Endothelial cell of umbilical vein (primary cell): ENCODE data around the gene LGI4. TPM values are rescaled to one million over a fixed set of nuclear protein-coding genes. Genes with fewer than 3 reads are reported as not detected.

Experiments
- BruUV-seq: library from RNA; stranded (reverse); fragments of 400-500 nt; replicated peaks from 2 replicates; lab custom pipeline; 2021; lab: Mats Ljungman, UMichigan
- CTCF ChIA-PET: fragments of 300-600, 350-600 bp; sonication (Branson Sonifier 250); formaldehyde crosslinking; loops from one replicate; lab custom pipeline; 2021; ENCODE audit warnings: antibody characterized with exemption, inconsistent platforms; lab: Charles Lee
- POLR2A ChIA-PET: fragments of 300-600, 350-600 bp; sonication (Branson Sonifier 250); formaldehyde crosslinking; loops from one replicate; lab custom pipeline; 2021; ENCODE audit warnings: antibody characterized with exemption, inconsistent platforms; lab: Charles Lee
- DNase-seq: peaks from one replicate; pipeline ENCODE4 v3.0.0-alpha.2; 2011; ENCODE audit warnings: low read depth, low spot score
- FAIRE-seq: peaks from 2 replicates; lab custom pipeline; 2011; peaks lifted over from hg19 to GRCh38; lab: Jason Lieb, UNC
- H2AFZ ChIP-seq: 2 replicates; pipeline ENCODE4 v1.6.0; 2012; ENCODE audit warnings: low read depth, low read length, control low read depth, inconsistent platforms
- H3K27ac ChIP-seq: 2 replicates; pipeline ENCODE4 v1.5.1; 2011; ENCODE audit warnings: low read depth, mild to moderate bottlenecking, control low read depth, low read length, moderate library complexity; ENCODE audit not compliant: insufficient read depth
- H3K27me3 ChIP-seq, 2 experiments: 2 replicates each; pipeline versions ENCODE4 v1.6.0 to v1.6.1; 2011; ENCODE audit warnings: low read length in 2 of 2, mixed read lengths in 1 of 2; ENCODE audit not compliant: control insufficient read depth in 2 of 2, insufficient read depth in 2 of 2
- H3K36me3 ChIP-seq, 2 experiments: 2 replicates in 1 of 2; 3 replicates in 1 of 2; pipeline ENCODE4 v1.5.1; 2011; ENCODE audit warnings: low read length in 2 of 2, mild to moderate bottlenecking in 1 of 2, moderate library complexity in 1 of 2; ENCODE audit not compliant: control insufficient read depth in 2 of 2, insufficient read depth in 2 of 2; ENCODE audit errors: extremely low read depth in 1 of 2
- H3K4me1 ChIP-seq: 3 replicates; pipeline ENCODE4 v1.5.1; 2011; ENCODE audit warnings: mild to moderate bottlenecking, low read length; ENCODE audit not compliant: control insufficient read depth, insufficient read depth; ENCODE audit errors: extremely low read depth
- H3K4me2 ChIP-seq: 2 replicates; pipeline ENCODE4 v1.6.1; 2011; ENCODE audit warnings: low read length, control low read depth, mixed read lengths; ENCODE audit not compliant: insufficient read depth
- H3K4me3 ChIP-seq, 3 experiments: fragments of 200-600 bp in 1 of 3; sonication (generic), shearing (Covaris generic) in 1 of 3; replicated peaks in 1 of 3; 2 replicates each; pipeline ENCODE4 v1.5.1; 2011 to 2016; ENCODE audit warnings: control low read depth in 3 of 3, low read length in 3 of 3, mild to moderate bottlenecking in 2 of 3, inconsistent platforms in 1 of 3, low read depth in 1 of 3, moderate library complexity in 1 of 3; ENCODE audit not compliant: insufficient read depth in 1 of 3
- H3K79me2 ChIP-seq: 2 replicates; pipeline ENCODE4 v1.6.0; 2012; ENCODE audit warnings: low read length, inconsistent platforms; ENCODE audit not compliant: control insufficient read depth, insufficient read depth
- H3K9ac ChIP-seq: replicated peaks from 2 replicates; pipeline ENCODE3; 2011; ENCODE audit warnings: low read length, control low read depth; ENCODE audit not compliant: insufficient read depth; ENCODE audit errors: extremely low read depth
- H3K9me1 ChIP-seq: replicated peaks from 3 replicates; pipeline ENCODE4 v1.6.0; 2011; ENCODE audit warnings: mild to moderate bottlenecking, low read length; ENCODE audit not compliant: control insufficient read depth, insufficient read depth; ENCODE audit errors: extremely low read depth
- H3K9me3 ChIP-seq: replicated peaks from 2 replicates; pipeline ENCODE4 v1.5.1; 2012; ENCODE audit warnings: low read length, inconsistent platforms; ENCODE audit not compliant: control insufficient read depth, insufficient read depth
- H4K20me1 ChIP-seq: replicated peaks from 2 replicates; pipeline ENCODE3; 2011; ENCODE audit warnings: mild to moderate bottlenecking, low read length; ENCODE audit not compliant: control insufficient read depth, insufficient read depth; ENCODE audit errors: extremely low read depth
- GATA2 ChIP-seq: IDR thresholded peaks from 2 replicates; pipeline ENCODE4 v1.7.0; 2011; ENCODE audit warnings: low read depth, mild to moderate bottlenecking, moderate library complexity, mixed read lengths, low read length; ENCODE audit not compliant: insufficient read length, insufficient read depth
- JUN ChIP-seq: IDR thresholded peaks from 2 replicates; pipeline ENCODE4 v1.6.1; 2011; ENCODE audit warnings: borderline replicate concordance, low read depth; ENCODE audit not compliant: insufficient read length, insufficient read depth
- dilution Hi-C: fragments of 300-500 bp; cut with MboI; formaldehyde crosslinking; loops from one replicate; pipeline ENCODE4 v1.15.0; 2019; ENCODE audit warnings: low sequenced_read_pairs; ENCODE audit not compliant: extremely low pct_ligation_motif_present
- intact Hi-C: fragments of 100-400 bp; cut with micrococcal nuclease; formaldehyde crosslinking; loops from one replicate; pipeline ENCODE4 v1.10.0; 2022
- polyA plus RNA-seq, 4 experiments: library from polyadenylated mRNA; depleted of rRNA in 3 of 4; stranded (reverse) in 3 of 4; unstranded in 1 of 4; fragments of >200 nt; gene quantifications; 2 replicates each; pipeline versions ENCODE4 v1.2.1 to v1.2.3, GENCODE V29; 2011 to 2012; ENCODE audit warnings: missing spikeins in 1 of 4
- total RNA-seq: library from RNA; stranded (reverse); gene quantifications from 2 replicates; pipeline ENCODE4 v1.2.3, GENCODE V29; 2021
- TF ChIP-seq, protein P1 (sequence below): IDR thresholded peaks from 2 replicates; pipeline ENCODE4 v1.6.1; 2011; ENCODE audit not compliant: insufficient read depth, insufficient read length
- TF ChIP-seq, protein P2 (sequence below), 2 donors: IDR thresholded peaks; 1 replicate in 1 of 2; 2 replicates in 1 of 2; pipeline ENCODE4 v1.5.1; 2011; ENCODE audit warnings: low read length in 2 of 2, mild to moderate bottlenecking in 2 of 2, moderate library complexity in 2 of 2, control low read depth in 1 of 2, inconsistent platforms in 1 of 2, low read depth in 1 of 2; ENCODE audit not compliant: insufficient read depth in 1 of 2; ENCODE audit errors: extremely low read depth in 1 of 2

LGI4 gene
- total and polyA plus RNA-seq, 2 donors (not counting 3 experiments of a cell fraction or from before 2014, with no cell fraction given) = not detected

DNA sequence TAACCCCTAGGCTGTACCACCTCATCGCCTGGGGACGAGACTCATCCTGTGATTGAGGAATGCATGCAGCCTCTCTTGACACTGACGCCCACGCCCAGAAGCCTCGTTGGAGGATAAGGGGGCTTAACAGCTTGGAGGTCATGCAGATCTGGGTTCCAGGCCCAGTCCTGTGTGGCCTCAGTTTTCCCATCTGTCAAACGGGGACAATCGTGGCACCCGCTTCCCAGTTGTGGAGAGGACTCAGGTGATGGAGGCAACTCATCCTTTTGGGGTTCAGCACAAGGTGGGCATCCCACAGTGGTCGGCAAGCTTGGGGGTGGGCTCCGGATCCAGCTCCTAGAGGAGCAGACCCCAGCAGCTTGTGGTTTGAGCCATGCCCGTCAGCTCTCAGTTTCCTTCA lies 1.4 kb upstream of the LGI4 start:
- no peaks in the 10 kb centered on the region for H3K27me3 ChIP-seq
- no TSS peak for BruUV-seq
- ChIA-PET POLR2A (no interaction called here), CTCF (interaction anchor here (0.8 to 4.8 kb wide), 14 partner anchors 8 to 92 kb away, joined by 3 to 52 read pairs (median 12); partner anchors contain the start of genes FXYD3 and FXYD5)
- H3K4me2 ChIP-seq = no peak overlapping the region
- H3K4me1 ChIP-seq = no peaks in the 10 kb centered on the region
- no peaks in the 10 kb centered on the region for H3K79me2 ChIP-seq
- dilution Hi-C loops (no loop called here), intact Hi-C loops (no loop called here)
- no peak overlapping the region for H2AFZ ChIP-seq
- H3K9me3 ChIP-seq = no peaks in the 10 kb centered on the region
- no peak overlapping the region for H3K4me3 ChIP-seq
- no peak for FAIRE-seq
- no peaks in the 10 kb centered on the region for H4K20me1 ChIP-seq
- H3K36me3 ChIP-seq = no peaks in the 10 kb centered on the region
- TF ChIP-seq, protein P1, sequence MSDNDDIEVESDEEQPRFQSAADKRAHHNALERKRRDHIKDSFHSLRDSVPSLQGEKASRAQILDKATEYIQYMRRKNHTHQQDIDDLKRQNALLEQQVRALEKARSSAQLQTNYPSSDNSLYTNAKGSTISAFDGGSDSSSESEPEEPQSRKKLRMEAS = no peak
- no peak for TF ChIP-seq GATA2
- no peak for DNase-seq
- no peak overlapping the region for H3K9ac ChIP-seq
- no peak overlapping the region for H3K27ac ChIP-seq
- no peaks in the 10 kb centered on the region for H3K9me1 ChIP-seq

DNA sequence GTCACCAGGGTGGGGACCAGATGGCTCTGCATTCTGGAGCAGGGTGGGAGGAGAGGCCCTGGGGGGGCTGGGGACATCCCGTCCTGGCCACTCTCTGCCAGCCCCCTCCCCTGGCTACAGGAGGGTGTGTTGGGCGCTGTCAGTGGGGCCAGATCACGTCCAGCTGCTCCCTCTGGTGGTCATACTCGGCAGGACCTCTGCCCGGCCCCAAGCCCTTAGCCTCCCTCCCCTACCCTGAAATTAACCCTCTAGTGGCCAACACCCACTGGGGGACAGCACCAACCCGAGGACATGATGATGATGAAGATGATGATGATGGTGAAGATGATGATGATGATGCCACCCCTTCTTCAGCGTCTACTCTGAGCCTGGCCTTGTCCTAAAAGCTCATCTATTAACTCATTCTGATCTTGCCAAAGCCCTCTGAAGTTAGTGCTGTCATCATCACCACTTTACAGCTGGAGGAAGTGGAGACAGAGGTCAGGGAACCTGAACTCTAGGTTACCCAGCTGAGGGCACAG lies 590 bp upstream of the LGI4 start:
- intact Hi-C loops = loop anchor here (1.0 kb wide), 3 partner anchors 21 to 91 kb away; no protein-coding TSS in a partner anchor

More for the DNA sequence above, 590 bp upstream of the LGI4 start:
- Histone ChIP-seq H3K9me3 (no peaks in the 10 kb centered on the region), H3K4me2 (no peak overlapping the region), H2AFZ (no peak overlapping the region), H3K36me3 (no peaks in the 10 kb centered on the region), H4K20me1 (no peaks in the 10 kb centered on the region), H3K79me2 (no peaks in the 10 kb centered on the region), H3K4me3 (no peak overlapping the region), H3K27ac (no peak overlapping the region), H3K4me1 (no peaks in the 10 kb centered on the region), H3K27me3 (no peaks in the 10 kb centered on the region), H3K9ac (no peak overlapping the region), H3K9me1 (no peaks in the 10 kb centered on the region)
- TF ChIP-seq, protein P2, sequence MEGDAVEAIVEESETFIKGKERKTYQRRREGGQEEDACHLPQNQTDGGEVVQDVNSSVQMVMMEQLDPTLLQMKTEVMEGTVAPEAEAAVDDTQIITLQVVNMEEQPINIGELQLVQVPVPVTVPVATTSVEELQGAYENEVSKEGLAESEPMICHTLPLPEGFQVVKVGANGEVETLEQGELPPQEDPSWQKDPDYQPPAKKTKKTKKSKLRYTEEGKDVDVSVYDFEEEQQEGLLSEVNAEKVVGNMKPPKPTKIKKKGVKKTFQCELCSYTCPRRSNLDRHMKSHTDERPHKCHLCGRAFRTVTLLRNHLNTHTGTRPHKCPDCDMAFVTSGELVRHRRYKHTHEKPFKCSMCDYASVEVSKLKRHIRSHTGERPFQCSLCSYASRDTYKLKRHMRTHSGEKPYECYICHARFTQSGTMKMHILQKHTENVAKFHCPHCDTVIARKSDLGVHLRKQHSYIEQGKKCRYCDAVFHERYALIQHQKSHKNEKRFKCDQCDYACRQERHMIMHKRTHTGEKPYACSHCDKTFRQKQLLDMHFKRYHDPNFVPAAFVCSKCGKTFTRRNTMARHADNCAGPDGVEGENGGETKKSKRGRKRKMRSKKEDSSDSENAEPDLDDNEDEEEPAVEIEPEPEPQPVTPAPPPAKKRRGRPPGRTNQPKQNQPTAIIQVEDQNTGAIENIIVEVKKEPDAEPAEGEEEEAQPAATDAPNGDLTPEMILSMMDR (IDR thresholded peaks at IDR 0.05; ENCODE audit: extremely low read depth in 1 of 2, insufficient read depth in 1 of 2, low read depth in 1 of 2, low read length in 2 of 2) = peak; percentile 82 to 92
- no peak for TF ChIP-seq JUN
- FAIRE-seq (peak; percentile 70), DNase-seq (peak; percentile 67)
- CTCF ChIA-PET = interaction anchor here (0.6 to 4.8 kb wide), 16 partner anchors 8 to 496 kb away, joined by 3 to 52 read pairs (median 9); partner anchors contain the start of genes FXYD3 and FXYD5
- BruUV-seq = no TSS peak
- POLR2A ChIA-PET = interaction anchor here (0.5 kb wide), 1 partner anchor 19 kb away, joined by 4 read pairs; the partner anchor contains the start of gene FXYD5
- dilution Hi-C loops = no loop called here
